Transverse colon (tissue), 4 donors: Measurements from ENCODE around the gene MYOM3. TPM values are rescaled to one million over a fixed set of nuclear protein-coding genes. Genes with fewer than 3 reads are reported as not detected.

Experiments
- DNase-seq: peaks from one replicate; pipeline ENCODE4 v3.0.0-alpha.2; 2019
- H3K27ac ChIP-seq, 4 donors: fragments of 200-600 bp; sonication (generic); 2 replicates each; pipeline ENCODE4 v1.5.1; 2016 to 2018; ENCODE audit warnings: inconsistent platforms in 4 of 4
- H3K27me3 ChIP-seq: fragments of 200-600 bp; sonication (generic); 2 replicates; pipeline ENCODE4 v1.5.1; 2017; ENCODE audit warnings: inconsistent platforms
- H3K36me3 ChIP-seq, 4 donors: fragments of 200-600 bp; sonication (generic); 2 replicates each; pipeline ENCODE4 v1.5.1; 2017 to 2019; ENCODE audit warnings: inconsistent platforms in 4 of 4
- H3K4me1 ChIP-seq, 4 donors: fragments of 200-600 bp; sonication (generic); 2 replicates each; pipeline ENCODE4 v1.5.1; 2017 to 2020; ENCODE audit warnings: inconsistent platforms in 4 of 4
- H3K4me3 ChIP-seq, 4 donors: fragments of 200-600 bp; sonication (generic); 1 replicate in 1 of 4; 2 replicates in 3 of 4; pipeline versions ENCODE4 v1.5.1 to v1.6.1; 2017 to 2019; ENCODE audit warnings: inconsistent platforms in 4 of 4
- H3K9me3 ChIP-seq, 2 donors: fragments of 200-600 bp; sonication (generic); 2 replicates each; pipeline ENCODE4 v1.5.1; 2017 to 2019; ENCODE audit warnings: inconsistent platforms in 2 of 2
- CTCF ChIP-seq, 5 experiments: fragments of 200-600 bp in 3 of 5; fragments of 450-650 bp in 2 of 5; sonication (generic) in 3 of 5; IDR thresholded peaks; 1 replicate in 2 of 5; 2 replicates in 3 of 5; pipeline ENCODE4 v1.5.1; 2016 to 2017; ENCODE audit warnings: antibody characterized with exemption in 5 of 5, inconsistent platforms in 3 of 5, mild to moderate bottlenecking in 2 of 5, moderate library complexity in 1 of 5
- EP300 ChIP-seq: sonication (generic); formaldehyde crosslinking; IDR thresholded peaks from one replicate; pipeline ENCODE4 v1.6.1; 2017; ENCODE audit warnings: antibody characterized with exemption, low read depth
- POLR2A ChIP-seq: fragments of 450-650 bp; IDR thresholded peaks from one replicate; pipeline ENCODE4 v1.6.1; 2016; ENCODE audit warnings: antibody characterized with exemption, mild to moderate bottlenecking, moderate library complexity
- POLR2AphosphoS5 ChIP-seq, 3 donors: sonication (generic); formaldehyde crosslinking; IDR thresholded peaks; one replicate each; pipeline ENCODE4 v1.6.1; 2016; ENCODE audit warnings: antibody characterized with exemption in 3 of 3
- WGBS, 2 donors: methylation state at CpG; one replicate each; pipeline ENCODE4 v1.1.5; 2018; ENCODE audit warnings: low coverage in 1 of 2; 5-methylcytosine and 5-hydroxymethylcytosine counted together
- in situ Hi-C, 4 donors: fragments of 200-750 bp; cut with MboI; loops; one replicate each; pipeline versions ENCODE4 v1.15.0 to v1.15.1; 2017; ENCODE audit warnings: low sequenced_read_pairs in 3 of 4, low pct_ligation_motif_present in 1 of 4, low pct_unique_long_range_greater_than_20kb in 1 of 4
- intact Hi-C: fragments of 100-400 bp; cut with DNase I; formaldehyde crosslinking; loops from one replicate; pipeline ENCODE4 v1.15.1; 2023; ENCODE audit warnings: low total_unique reads
- total RNA-seq, 4 donors: library from RNA; depleted of rRNA; stranded (reverse); fragments of >200 nt; gene quantifications; one replicate each; pipeline ENCODE4 v1.1.0, GENCODE V29; 2016

The MYOM3 gene
- total RNA-seq, 4 donors from 2014 or later, result 0.60 to 7.5 (median 3.0) TPM

DNA sequence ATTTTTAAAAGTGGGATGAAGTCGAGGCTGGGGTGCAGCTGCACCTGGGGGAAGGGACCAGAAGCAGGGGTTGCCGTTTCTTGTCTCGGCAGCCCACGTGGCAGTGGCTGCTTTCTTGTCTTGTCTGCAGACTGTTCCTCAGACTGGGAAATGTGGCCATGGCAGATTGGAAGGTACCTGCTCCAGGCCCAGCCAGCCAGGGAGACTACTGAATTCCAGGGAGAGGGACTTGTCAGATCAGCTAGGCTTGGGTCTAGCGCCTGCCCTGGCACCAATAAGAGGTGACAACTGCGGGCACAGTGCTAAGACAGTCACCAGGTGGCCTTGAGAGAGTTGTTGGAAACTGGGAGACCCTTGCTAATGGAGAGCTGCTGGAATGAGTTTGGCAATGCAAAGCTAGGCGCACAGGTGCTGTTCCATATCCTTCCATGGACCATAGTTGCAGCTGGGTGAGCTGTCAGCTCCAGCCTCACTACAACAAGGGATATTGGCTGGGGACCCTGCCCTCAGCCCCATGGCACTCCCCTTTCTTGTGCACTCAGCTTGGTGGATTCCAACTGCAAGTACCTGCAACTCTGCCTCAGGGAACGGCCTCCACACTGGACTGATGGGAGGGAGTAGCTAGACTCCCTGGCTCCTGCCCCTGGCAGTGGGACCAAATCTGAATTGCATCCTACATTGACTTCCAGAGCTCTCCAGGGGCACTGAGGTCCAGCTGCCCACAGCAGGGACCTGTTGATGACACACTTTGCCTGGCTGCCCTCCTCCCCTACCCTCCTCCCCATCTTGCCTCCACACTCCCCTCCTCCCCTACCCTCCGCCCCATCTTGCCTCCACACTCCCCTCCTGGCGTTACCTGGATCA is 40.9 kb upstream of the MYOM3 start:
- Histone ChIP-seq H3K36me3 (no peaks in the 10 kb centered on the region), H3K4me3 (no peak overlapping the region), H3K27ac (no peak overlapping the region), H3K4me1 (peaks cover 3 to 19% (median 16%) of the 10 kb centered on the region in 4 donors), H3K9me3 (no peaks in the 10 kb centered on the region), H3K27me3 (peaks cover 15% of the 10 kb centered on the region)
- intact Hi-C loops, result no loop called here
- DNase-seq, result no peak
- in situ Hi-C loops, result no loop called here
- TF ChIP-seq POLR2AphosphoS5 (IDR thresholded peaks at IDR 0.05) (no peak), EP300 (no peak), POLR2A (no peak), CTCF (IDR thresholded peaks at IDR 0.05) (no peak)
- WGBS, 2 donors, result 94% methylated on average over 10 of the region's 10 CpGs; no CpG with 5 or more reads in 1 of the 2 donors

- Histone ChIP-seq H3K4me3 (peak overlapping the region in 1 of 4 donors; percentile 9), H3K4me1 (peaks cover 3 to 19% (median 16%) of the 10 kb centered on the region in 4 donors), H3K27me3 (peaks cover 15% of the 10 kb centered on the region), H3K36me3 (no peaks in the 10 kb centered on the region), H3K27ac (peak overlapping the region; percentile 68 to 84 (median 71)), H3K9me3 (no peaks in the 10 kb centered on the region)
- TF ChIP-seq POLR2A, result no peak
- TF ChIP-seq EP300, result no peak
- TF ChIP-seq CTCF (IDR thresholded peaks at IDR 0.05), result no peak
- no peak for TF ChIP-seq POLR2AphosphoS5 (IDR thresholded peaks at IDR 0.05)
- in situ Hi-C loops, result no loop called here
- intact Hi-C loops, result no loop called here
- WGBS, 2 donors, result 15 to 16% methylated on average over 2 to 12 of the region's 12 CpGs
- DNase-seq, result peak; percentile 79
Observed at GRCh38 chr1:24151175-24151533, 39.2 kb upstream of the MYOM3 start.

DNA sequence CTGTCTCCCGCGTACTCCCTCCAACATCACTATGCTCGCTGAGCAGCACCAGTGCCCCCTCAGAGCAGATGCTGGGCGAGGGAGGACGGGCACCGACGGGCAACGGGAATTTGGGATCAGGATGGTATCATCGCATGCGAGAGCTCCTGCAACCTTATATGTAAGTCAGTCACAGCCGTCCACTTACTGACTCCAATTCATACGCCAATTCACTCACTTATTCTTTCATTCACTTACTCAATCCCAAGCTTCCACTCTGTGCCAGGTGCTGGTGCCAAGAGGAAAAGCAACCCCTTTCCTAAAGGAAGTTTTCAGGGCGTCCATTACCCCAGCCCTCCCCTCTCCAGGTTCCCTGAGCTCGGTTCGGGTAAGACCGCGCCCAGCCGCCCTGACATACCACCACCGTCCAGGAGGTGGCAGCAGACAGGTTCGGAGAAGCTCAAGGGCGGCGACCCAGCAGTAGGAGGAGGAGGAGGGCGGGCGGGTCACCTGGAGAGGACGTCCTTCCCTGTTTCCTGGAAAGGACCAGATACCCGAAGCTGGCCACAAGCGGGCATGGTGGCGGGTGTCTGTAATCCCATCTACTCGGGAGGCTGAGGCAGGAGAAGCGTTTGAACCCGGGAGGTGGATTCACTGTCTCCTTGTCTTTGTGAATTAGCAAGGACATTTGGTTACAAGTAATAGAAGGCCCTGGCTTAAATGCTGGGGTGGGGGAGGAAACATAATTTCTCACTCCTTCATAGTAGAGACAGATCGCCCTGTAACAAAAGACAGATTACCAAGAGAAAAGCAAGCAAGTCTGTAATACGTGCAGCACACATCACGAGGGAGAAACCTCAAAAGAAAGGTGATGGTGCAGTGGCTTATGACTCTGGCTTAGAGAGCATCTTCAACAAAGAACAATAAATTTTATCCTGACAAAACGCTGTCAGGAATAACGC is 38.6 kb upstream of the MYOM3 start:
- 10 to 12% methylated on average over 6 to 34 of the region's 36 CpGs for WGBS, 2 donors
- Histone ChIP-seq H3K27ac (peak overlapping the region; percentile 68 to 84 (median 71)), H3K27me3 (peaks cover 15% of the 10 kb centered on the region), H3K4me3 (peak overlapping the region in 1 of 4 donors; percentile 9), H3K9me3 (no peaks in the 10 kb centered on the region), H3K4me1 (peaks cover 3 to 19% (median 16%) of the 10 kb centered on the region in 4 donors), H3K36me3 (no peaks in the 10 kb centered on the region)
- TF ChIP-seq POLR2A (peak; percentile 43), EP300 (no peak), CTCF (IDR thresholded peaks at IDR 0.05) (peak; percentile 84 to 95 (median 91)), POLR2AphosphoS5 (IDR thresholded peaks at IDR 0.05) (peak in 1 of 3 donors; percentile 51)
- intact Hi-C loops, result no loop called here
- in situ Hi-C loops, result no loop called here
- DNase-seq, result peak; percentile 98

- in situ Hi-C loops, result no loop called here
Observed at GRCh38 chr1:24149866-24150233, 37.9 kb upstream of the MYOM3 start.

More at GRCh38 chr1:24149866-24150233, 37.9 kb upstream of the MYOM3 start:
- 40% methylated on average over 5 of the region's 5 CpGs; no CpG with 5 or more reads in 1 of the 2 donors for WGBS, 2 donors
- Histone ChIP-seq H3K27ac (peak overlapping the region in 3 of 4 donors; percentile 3 to 73 (median 69)), H3K27me3 (peaks cover 15% of the 10 kb centered on the region), H3K9me3 (no peaks in the 10 kb centered on the region), H3K4me3 (peak overlapping the region in 1 of 4 donors; percentile 9), H3K4me1 (peaks cover 3 to 19% (median 16%) of the 10 kb centered on the region in 4 donors), H3K36me3 (no peaks in the 10 kb centered on the region)
- intact Hi-C loops, result no loop called here
- DNase-seq, result peak; percentile 74
- TF ChIP-seq POLR2AphosphoS5 (IDR thresholded peaks at IDR 0.05) (peak in 1 of 3 donors; percentile 23), POLR2A (no peak), EP300 (no peak)
